Measurements from ENCODE around the gene APOOL. TPM values are rescaled to one million over a fixed set of nuclear protein-coding genes. Genes with fewer than 3 reads are reported as not detected.

The APOOL gene
- total and polyA plus RNA-seq, 10 of the 15 experiments (the other 5 are each of a cell fraction or from before 2014, with no cell fraction given) = 4.4 to 14.7 (median 7.7) TPM

DNA sequence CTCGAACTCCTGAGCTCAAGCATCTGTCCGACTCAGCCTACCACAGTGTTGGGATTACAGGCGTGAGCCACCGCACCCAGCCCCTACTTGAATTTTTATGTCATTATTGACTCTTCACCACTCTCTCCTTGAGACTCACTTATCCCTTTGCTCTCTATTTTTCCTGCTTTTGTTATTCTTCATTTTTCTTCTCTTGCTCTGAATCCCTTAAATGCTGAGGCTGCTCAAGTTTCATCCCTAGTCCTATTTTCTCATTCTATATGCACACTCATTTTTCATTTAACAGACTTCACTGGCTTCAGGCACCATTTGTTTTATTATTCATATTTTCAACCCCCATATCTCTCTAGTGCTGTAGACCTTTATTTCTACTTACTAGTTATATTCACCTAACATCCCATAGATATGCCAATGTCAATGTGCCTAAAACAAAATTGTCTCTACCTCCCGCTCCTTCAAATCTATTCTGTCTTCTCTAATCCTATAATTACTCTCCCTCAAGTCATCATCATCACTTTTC lies 85.7 kb downstream of the APOOL start (continued):
- TF ChIP-seq, protein P1, sequence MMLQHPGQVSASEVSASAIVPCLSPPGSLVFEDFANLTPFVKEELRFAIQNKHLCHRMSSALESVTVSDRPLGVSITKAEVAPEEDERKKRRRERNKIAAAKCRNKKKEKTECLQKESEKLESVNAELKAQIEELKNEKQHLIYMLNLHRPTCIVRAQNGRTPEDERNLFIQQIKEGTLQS (IDR thresholded peaks at IDR 0.05; ENCODE audit: borderline replicate concordance, extremely low read depth, low read depth, low read length) = no peak
- TF ChIP-seq SP1 (IDR thresholded peaks at IDR 0.05; ENCODE audit: low read depth, low read length) = no peak

GRCh38 chrX:85107407-85107806 lies 103.7 kb downstream of the APOOL start:
- FAIRE-seq (no peak), ATAC-seq (no peak), DNase-seq (ENCODE audit: low read depth, low spot score) (no peak)
- no peak overlapping the region for H2AFZ ChIP-seq (ENCODE audit: control insufficient read depth, low read depth, low read length)
- no TSS peak for BruUV-seq (replicated peaks)
- H3K9ac ChIP-seq (ENCODE audit: control insufficient read depth, insufficient read depth, low read length) = no peak overlapping the region
- no peaks in the 10 kb centered on the region for H3K4me1 ChIP-seq (ENCODE audit: control insufficient read depth, insufficient read depth, low read length)
- H3K27ac ChIP-seq (ENCODE audit: control insufficient read depth, insufficient read depth) = no peak overlapping the region
- POLR2A ChIA-PET = no interaction called here
- CTCF ChIA-PET = no interaction called here
- H3K79me2 ChIP-seq (ENCODE audit: control insufficient read depth, insufficient read depth, low read length) = no peaks in the 10 kb centered on the region
- H3K27me3 ChIP-seq (replicated peaks in 1 of 2; ENCODE audit: control insufficient read depth in 2 of 2, insufficient read depth in 2 of 2, low read length in 1 of 2) = no peaks in the 10 kb centered on the region
- in situ Hi-C loops (cut with MboI) = no loop called here
- WGBS (ENCODE audit: insufficient coverage, insufficient replicate concordance, low lambda C conversion rate, missing lambda C conversion rate) = 38% methylated on average over 4 of the region's 4 CpGs
- RAD21 ChIA-PET (ENCODE audit: unreplicated experiment) = no interaction called here
- H3K9me3 ChIP-seq (replicated peaks; ENCODE audit: control insufficient read depth, insufficient read depth, low read length) = no peaks in the 10 kb centered on the region
- no peaks in the 10 kb centered on the region for H3K36me3 ChIP-seq (ENCODE audit: control insufficient read depth in 2 of 2, insufficient read depth in 2 of 2, low read length in 1 of 2)
- intact Hi-C loops (cut with micrococcal nuclease; ENCODE audit: unreplicated experiment) = no loop called here
- TF ChIP-seq RELA (IDR thresholded peaks at IDR 0.05; ENCODE audit: borderline replicate concordance, partially characterized antibody) (no peak), BRCA1 (IDR thresholded peaks at IDR 0.05; ENCODE audit: low read depth, low read length) (no peak), CHD4 (IDR thresholded peaks at IDR 0.05) (no peak), ZNF622 (IDR thresholded peaks at IDR 0.05) (no peak), REST (IDR thresholded peaks at IDR 0.05; ENCODE audit: low read depth, low read length) (no peak), EED (IDR thresholded peaks at IDR 0.05; ENCODE audit: low read depth) (no peak), RFX5 (IDR thresholded peaks at IDR 0.05; ENCODE audit: low read depth, low read length) (no peak), FOXK2 (IDR thresholded peaks at IDR 0.05) (no peak), ZNF217 (IDR thresholded peaks at IDR 0.05) (no peak), NBN (IDR thresholded peaks at IDR 0.05) (no peak)
- TF ChIP-seq, protein P2, sequence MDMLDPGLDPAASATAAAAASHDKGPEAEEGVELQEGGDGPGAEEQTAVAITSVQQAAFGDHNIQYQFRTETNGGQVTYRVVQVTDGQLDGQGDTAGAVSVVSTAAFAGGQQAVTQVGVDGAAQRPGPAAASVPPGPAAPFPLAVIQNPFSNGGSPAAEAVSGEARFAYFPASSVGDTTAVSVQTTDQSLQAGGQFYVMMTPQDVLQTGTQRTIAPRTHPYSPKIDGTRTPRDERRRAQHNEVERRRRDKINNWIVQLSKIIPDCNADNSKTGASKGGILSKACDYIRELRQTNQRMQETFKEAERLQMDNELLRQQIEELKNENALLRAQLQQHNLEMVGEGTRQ (IDR thresholded peaks at IDR 0.05; ENCODE audit: borderline replicate concordance, low read depth, low read length) = no peak
- SMC1A ChIA-PET (ENCODE audit: uncharacterized antibody, unreplicated experiment) = no interaction called here
- H3K4me2 ChIP-seq (ENCODE audit: control insufficient read depth, insufficient read depth) = no peak overlapping the region
- no peak overlapping the region for H3K4me3 ChIP-seq
- H4K20me1 ChIP-seq (ENCODE audit: control insufficient read depth, insufficient read depth) = no peaks in the 10 kb centered on the region
